OCI-M2 (cell line): ENCODE data around the gene PDXDC1.
"Not testable (repeated sequence)": the region's sequence is repeated elsewhere in the genome, so short reads cannot be mapped to it uniquely, and the experiment has no call there.

Experiments used
- DNase-seq: peaks from one replicate; lab custom pipeline; 2025; ENCODE audit not compliant: unreplicated experiment; lab: John Stamatoyannopoulos, UW

The PDXDC1 gene

GRCh38 chr16:15130256-15130932, 155.6 kb downstream of the PDXDC1 start:
- DNase-seq: not testable (repeated sequence)

GRCh38 chr16:15130943-15131700, 156.3 kb downstream of the PDXDC1 start:
- not testable (repeated sequence) for DNase-seq

- not testable (repeated sequence) for DNase-seq
These were observed 158.0 kb downstream of the PDXDC1 start for GRCh38 chr16:15132719-15133428.

- not testable (repeated sequence) for DNase-seq
These were observed 158.7 kb downstream of the PDXDC1 start for GRCh38 chr16:15133554-15133953.

- DNase-seq: not testable (repeated sequence)
These were observed 160.1 kb downstream of the PDXDC1 start for GRCh38 chr16:15134752-15135482.

- DNase-seq: not testable (repeated sequence)
These were observed 160.9 kb downstream of the PDXDC1 start for GRCh38 chr16:15135483-15136360.

GRCh38 chr16:15137514-15137913, 162.7 kb downstream of the PDXDC1 start:
- DNase-seq: not testable (repeated sequence)

- not testable (repeated sequence) for DNase-seq
These were observed 165.9 kb downstream of the PDXDC1 start for GRCh38 chr16:15140444-15141365.

- DNase-seq: no peak
These were observed 166.8 kb downstream of the PDXDC1 start for GRCh38 chr16:15141586-15141985.

- not testable (repeated sequence) for DNase-seq
These were observed 167.5 kb downstream of the PDXDC1 start for GRCh38 chr16:15142107-15142890.

GRCh38 chr16:15142891-15143600, 168.2 kb downstream of the PDXDC1 start:
- not testable (repeated sequence) for DNase-seq

- DNase-seq: not testable (repeated sequence)
These were observed 168.8 kb downstream of the PDXDC1 start for GRCh38 chr16:15143601-15144091.

GRCh38 chr16:15144092-15144631, 169.3 kb downstream of the PDXDC1 start:
- DNase-seq: not testable (repeated sequence)

GRCh38 chr16:15144781-15145417, 170.1 kb downstream of the PDXDC1 start:
- not testable (repeated sequence) for DNase-seq

GRCh38 chr16:15145418-15146263, 170.8 kb downstream of the PDXDC1 start:
- not testable (repeated sequence) for DNase-seq

GRCh38 chr16:15146264-15146662, 171.4 kb downstream of the PDXDC1 start:
- DNase-seq: not testable (repeated sequence)
